Measurements from ENCODE around the gene KLHL35.

KLHL35 gene

GRCh38 chr11:75449776-75450175 is 16.8 kb upstream of the KLHL35 start:
- no peak for TF ChIP-seq CTCF (IDR thresholded peaks at IDR 0.05; ENCODE audit: low read depth, low read length)
- DNase-seq (ENCODE audit: low read depth in 2 of 2), result no peak

GRCh38 chr11:75449271-75449670 is 16.3 kb upstream of the KLHL35 start:
- no peak for TF ChIP-seq CTCF (IDR thresholded peaks at IDR 0.05; ENCODE audit: low read depth, low read length)

More at GRCh38 chr11:75449776-75450175, 16.8 kb upstream of the KLHL35 start:
- H3K4me3 ChIP-seq (replicated peaks in 1 of 2; ENCODE audit: low read depth in 2 of 2, low read length in 2 of 2), result no peak overlapping the region

GRCh38 chr11:75447415-75447814 is 14.4 kb upstream of the KLHL35 start:
- H3K4me3 ChIP-seq (replicated peaks in 1 of 2; ENCODE audit: low read depth in 2 of 2, low read length in 2 of 2), result no peak overlapping the region
- no peak for TF ChIP-seq CTCF (IDR thresholded peaks at IDR 0.05; ENCODE audit: low read depth, low read length)
- no peak for DNase-seq (ENCODE audit: low read depth in 2 of 2)

More at GRCh38 chr11:75449271-75449670, 16.3 kb upstream of the KLHL35 start:
- DNase-seq (ENCODE audit: low read depth in 2 of 2), result no peak
- H3K4me3 ChIP-seq (replicated peaks in 1 of 2; ENCODE audit: low read depth in 2 of 2, low read length in 2 of 2), result no peak overlapping the region

GRCh38 chr11:75445315-75445953 is 12.4 kb upstream of the KLHL35 start:
- peak; percentile 89 for TF ChIP-seq CTCF (IDR thresholded peaks at IDR 0.05; ENCODE audit: low read depth, low read length)
- peak; percentile 57 to 63 for DNase-seq (ENCODE audit: low read depth in 2 of 2)
- H3K4me3 ChIP-seq (replicated peaks in 1 of 2; ENCODE audit: low read depth in 2 of 2, low read length in 2 of 2), result no peak overlapping the region

- H3K4me3 ChIP-seq (replicated peaks in 1 of 2; ENCODE audit: low read depth in 2 of 2, low read length in 2 of 2), result no peak overlapping the region
- no peak for DNase-seq (ENCODE audit: low read depth in 2 of 2)
- no peak for TF ChIP-seq CTCF (IDR thresholded peaks at IDR 0.05; ENCODE audit: low read depth, low read length)
Measured at GRCh38 chr11:75443043-75443442, 10.0 kb upstream of the KLHL35 start.

- DNase-seq (ENCODE audit: low read depth in 2 of 2), result no peak
- H3K4me3 ChIP-seq (replicated peaks in 1 of 2; ENCODE audit: low read depth in 2 of 2, low read length in 2 of 2), result no peak overlapping the region
- no peak for TF ChIP-seq CTCF (IDR thresholded peaks at IDR 0.05; ENCODE audit: low read depth, low read length)
Measured at GRCh38 chr11:75442161-75442885, 9.3 kb upstream of the KLHL35 start.

Data from cardiac fibroblast (primary cell).